ENCODE data around the gene MUL1.

DNA sequence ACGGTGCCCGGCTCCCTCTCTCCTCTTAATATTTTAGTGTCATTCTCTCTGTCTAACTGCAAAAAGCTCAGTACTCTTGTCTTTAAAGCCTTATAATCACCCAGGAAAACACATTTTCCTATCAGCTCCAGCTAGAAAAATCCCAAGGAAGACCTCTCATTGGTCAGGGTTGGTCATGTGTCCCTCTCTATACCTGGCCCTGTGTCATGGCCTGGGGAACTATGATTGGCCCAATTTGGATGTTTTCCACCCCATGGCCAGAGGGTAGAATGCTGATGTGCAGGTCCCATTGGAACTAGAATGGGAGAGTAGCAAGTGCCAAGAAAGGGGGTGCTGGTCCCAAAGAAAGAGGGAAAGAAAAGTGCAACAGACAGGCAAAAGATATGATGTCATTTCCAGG, 49.2 kb downstream of the MUL1 start:
- TF ChIP-seq EZH2 (IDR thresholded peaks at IDR 0.05; ENCODE audit: low read depth) = no peak
- TF ChIP-seq, protein P1, sequence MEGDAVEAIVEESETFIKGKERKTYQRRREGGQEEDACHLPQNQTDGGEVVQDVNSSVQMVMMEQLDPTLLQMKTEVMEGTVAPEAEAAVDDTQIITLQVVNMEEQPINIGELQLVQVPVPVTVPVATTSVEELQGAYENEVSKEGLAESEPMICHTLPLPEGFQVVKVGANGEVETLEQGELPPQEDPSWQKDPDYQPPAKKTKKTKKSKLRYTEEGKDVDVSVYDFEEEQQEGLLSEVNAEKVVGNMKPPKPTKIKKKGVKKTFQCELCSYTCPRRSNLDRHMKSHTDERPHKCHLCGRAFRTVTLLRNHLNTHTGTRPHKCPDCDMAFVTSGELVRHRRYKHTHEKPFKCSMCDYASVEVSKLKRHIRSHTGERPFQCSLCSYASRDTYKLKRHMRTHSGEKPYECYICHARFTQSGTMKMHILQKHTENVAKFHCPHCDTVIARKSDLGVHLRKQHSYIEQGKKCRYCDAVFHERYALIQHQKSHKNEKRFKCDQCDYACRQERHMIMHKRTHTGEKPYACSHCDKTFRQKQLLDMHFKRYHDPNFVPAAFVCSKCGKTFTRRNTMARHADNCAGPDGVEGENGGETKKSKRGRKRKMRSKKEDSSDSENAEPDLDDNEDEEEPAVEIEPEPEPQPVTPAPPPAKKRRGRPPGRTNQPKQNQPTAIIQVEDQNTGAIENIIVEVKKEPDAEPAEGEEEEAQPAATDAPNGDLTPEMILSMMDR (conservative IDR thresholded peaks at IDR 0.05) = no peak
